SJSA1 (cell line): ENCODE measurements around the gene RTL3. TPM values are rescaled to one million over a fixed set of nuclear protein-coding genes. Genes with fewer than 3 reads are reported as not detected.
A peak's percentile ranks its signal among the peaks of the same experiment; 100 is the strongest.
"Not testable (repeated sequence)": the region's sequence is repeated elsewhere in the genome, so short reads cannot be mapped to it uniquely, and the experiment has no call there.

Experiments used
- DNase-seq, 2 experiments: peaks; one replicate each; pipeline ENCODE4 v3.0.0-alpha.2; 2015 to 2020; ENCODE audit warnings: low spot score in 2 of 2, low read depth in 1 of 2
- H3K27ac ChIP-seq: fragments of 250-450 bp; sonication (Bioruptor Pico); 2 replicates; pipeline ENCODE4 v1.5.1; 2020; ENCODE audit warnings: mild to moderate bottlenecking, moderate library complexity
- H3K27me3 ChIP-seq: fragments of 250-450 bp; sonication (Bioruptor Pico); replicated peaks from 2 replicates; pipeline ENCODE4 v1.5.1; 2020; ENCODE audit warnings: mild to moderate bottlenecking, moderate library complexity
- H3K36me3 ChIP-seq: fragments of 250-450 bp; sonication (Bioruptor Pico); 2 replicates; pipeline ENCODE4 v1.5.1; 2020; ENCODE audit warnings: mild to moderate bottlenecking
- H3K4me1 ChIP-seq: fragments of 250-450 bp; sonication (Bioruptor Pico); replicated peaks from 2 replicates; pipeline ENCODE4 v1.6.1; 2021; ENCODE audit warnings: mild to moderate bottlenecking
- H3K4me3 ChIP-seq: fragments of 250-450 bp; sonication (Bioruptor Pico); 2 replicates; pipeline ENCODE4 v1.5.1; 2020; ENCODE audit warnings: mild to moderate bottlenecking
- H3K9me3 ChIP-seq: fragments of 250-450 bp; sonication (Bioruptor Pico); replicated peaks from 2 replicates; pipeline ENCODE4 v1.5.1; 2020; ENCODE audit warnings: mild to moderate bottlenecking
- total RNA-seq: library from RNA; depleted of rRNA; stranded (reverse); fragments of >200 nt; shearing (Covaris generic); gene quantifications from 2 replicates; pipeline ENCODE4 v1.2.3, GENCODE V29; 2014; rRNA removed

The RTL3 gene
- total RNA-seq, 1 experiment from 2014 or later: 2.7 TPM

- Histone ChIP-seq H3K4me3 (no peak overlapping the region), H3K9me3 (no peaks in the 10 kb centered on the region), H3K36me3 (no peaks in the 10 kb centered on the region), H3K4me1 (peaks cover 52% of the 10 kb centered on the region), H3K27me3 (no peaks in the 10 kb centered on the region), H3K27ac (peak overlapping the region; percentile 92)
- peak in 1 of 2 experiments; percentile 56 for DNase-seq
Observed at GRCh38 chrX:78650906-78651437, 8.2 kb downstream of the RTL3 start.

DNA sequence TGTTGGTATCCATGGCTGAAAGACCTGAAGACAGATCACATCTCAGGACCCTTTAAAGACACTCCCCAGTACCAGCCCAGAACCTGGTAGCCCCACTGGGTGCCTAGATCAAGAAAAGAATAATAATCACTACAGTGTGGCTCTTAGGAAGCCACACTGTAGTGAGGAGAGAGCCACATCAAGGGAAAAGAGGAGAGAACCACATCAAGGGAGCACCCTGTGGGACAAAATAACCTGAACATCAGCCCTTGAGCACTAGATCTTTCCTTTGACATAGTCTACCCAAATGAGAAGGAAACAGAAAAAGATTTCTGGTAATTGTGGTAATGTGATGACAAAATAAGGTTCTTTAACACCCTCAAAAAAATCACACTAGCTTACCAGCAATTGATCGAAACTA is 15.3 kb downstream of the RTL3 start:
- H3K27me3 ChIP-seq: no peaks in the 10 kb centered on the region
- H3K36me3 ChIP-seq: no peaks in the 10 kb centered on the region
- no peaks in the 10 kb centered on the region for H3K9me3 ChIP-seq
- DNase-seq: no peak
- H3K4me1 ChIP-seq: no peaks in the 10 kb centered on the region
- no peak overlapping the region for H3K27ac ChIP-seq
- H3K4me3 ChIP-seq: no peak overlapping the region

- H3K27ac ChIP-seq: no peak overlapping the region
- no peaks in the 10 kb centered on the region for H3K36me3 ChIP-seq
- no peak overlapping the region for H3K4me3 ChIP-seq
- H3K9me3 ChIP-seq: no peaks in the 10 kb centered on the region
- DNase-seq: no peak
- no peaks in the 10 kb centered on the region for H3K4me1 ChIP-seq
- no peaks in the 10 kb centered on the region for H3K27me3 ChIP-seq
Observed at GRCh38 chrX:78643096-78643495, 16.0 kb downstream of the RTL3 start.

GRCh38 chrX:78636096-78636495 is 23.0 kb downstream of the RTL3 start:
- H3K4me1 ChIP-seq, H3K36me3 ChIP-seq, H3K27ac ChIP-seq, DNase-seq, H3K27me3 ChIP-seq, H3K9me3 ChIP-seq, H3K4me3 ChIP-seq: not testable (repeated sequence)

- H3K9me3 ChIP-seq: no peaks in the 10 kb centered on the region
- no peak overlapping the region for H3K4me3 ChIP-seq
- no peaks in the 10 kb centered on the region for H3K4me1 ChIP-seq
- no peak for DNase-seq
- no peaks in the 10 kb centered on the region for H3K27me3 ChIP-seq
- H3K36me3 ChIP-seq: no peaks in the 10 kb centered on the region
- H3K27ac ChIP-seq: no peak overlapping the region
Observed at GRCh38 chrX:78624962-78625909, 33.9 kb downstream of the RTL3 start.

DNA sequence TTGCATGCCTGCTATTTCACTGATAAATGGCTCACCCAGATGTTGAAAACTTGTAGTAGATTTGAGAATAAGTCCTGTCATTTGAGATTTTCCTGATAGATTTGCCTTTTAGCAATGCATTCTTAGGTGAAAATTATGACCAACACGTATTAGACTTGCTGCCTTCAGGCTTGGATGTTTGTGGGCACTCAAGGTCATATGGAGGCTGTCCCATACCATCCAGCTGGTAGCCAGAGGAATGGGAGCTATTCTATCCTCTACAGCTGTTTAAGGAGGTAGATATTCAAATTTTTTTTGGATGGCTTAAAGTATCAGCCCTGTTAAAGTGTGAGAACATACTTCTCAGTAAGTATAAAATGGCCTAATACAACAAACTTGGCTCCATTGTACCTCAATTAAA is 34.7 kb downstream of the RTL3 start:
- Histone ChIP-seq H3K4me3 (no peak overlapping the region), H3K27ac (no peak overlapping the region), H3K4me1 (no peaks in the 10 kb centered on the region), H3K27me3 (no peaks in the 10 kb centered on the region), H3K9me3 (no peaks in the 10 kb centered on the region), H3K36me3 (no peaks in the 10 kb centered on the region)
- DNase-seq: no peak

DNA sequence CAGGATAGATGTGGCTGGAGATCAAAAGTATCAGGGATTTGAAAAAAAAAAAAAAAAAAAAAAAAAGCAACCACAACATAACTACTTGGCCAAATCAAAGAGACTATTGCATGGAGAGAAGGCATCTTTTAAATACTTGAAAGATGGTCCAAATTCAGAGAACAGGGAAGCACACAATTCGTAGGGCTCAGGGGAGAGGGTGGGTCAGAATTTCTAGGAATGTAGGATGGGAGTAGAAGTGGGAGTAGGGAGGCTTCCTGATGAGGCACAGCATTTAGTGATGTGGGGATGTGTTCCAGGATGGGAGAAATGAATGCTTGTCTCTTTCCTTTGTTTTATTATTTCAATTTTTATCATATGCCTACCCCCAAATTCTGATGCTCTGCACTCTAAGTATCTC is 36.3 kb downstream of the RTL3 start:
- Histone ChIP-seq H3K4me1 (no peaks in the 10 kb centered on the region), H3K27ac (no peak overlapping the region), H3K4me3 (no peak overlapping the region), H3K27me3 (no peaks in the 10 kb centered on the region), H3K36me3 (no peaks in the 10 kb centered on the region), H3K9me3 (no peaks in the 10 kb centered on the region)
- no peak for DNase-seq

GRCh38 chrX:78619834-78620233 is 39.3 kb downstream of the RTL3 start:
- H3K4me3 ChIP-seq: no peak overlapping the region
- H3K27ac ChIP-seq: no peak overlapping the region
- H3K9me3 ChIP-seq: no peaks in the 10 kb centered on the region
- H3K27me3 ChIP-seq: no peaks in the 10 kb centered on the region
- H3K4me1 ChIP-seq: no peaks in the 10 kb centered on the region
- no peak for DNase-seq
- H3K36me3 ChIP-seq: no peaks in the 10 kb centered on the region

DNA sequence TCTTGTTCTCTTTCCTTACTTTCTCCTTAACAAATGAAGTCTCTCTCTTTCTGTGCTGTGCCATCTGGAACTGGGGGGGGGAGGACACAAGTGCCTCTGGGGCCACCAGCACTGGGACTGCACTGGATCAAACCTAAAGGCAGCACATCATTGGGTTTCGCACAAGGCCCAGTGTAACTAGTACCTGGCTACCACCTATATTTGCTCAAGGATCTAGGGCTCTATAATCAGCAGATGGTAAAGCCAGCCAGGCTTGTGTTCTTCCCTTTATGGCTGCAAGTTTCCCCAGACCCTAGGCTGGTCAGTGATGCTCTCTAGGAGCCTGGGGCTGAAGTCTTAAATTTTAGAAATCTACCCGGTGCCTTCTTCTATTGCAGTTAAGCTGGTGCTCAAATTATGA is 40.1 kb downstream of the RTL3 start:
- no peaks in the 10 kb centered on the region for H3K4me1 ChIP-seq
- no peak for DNase-seq
- H3K27me3 ChIP-seq: no peaks in the 10 kb centered on the region
- no peaks in the 10 kb centered on the region for H3K9me3 ChIP-seq
- H3K4me3 ChIP-seq: no peak overlapping the region
- no peaks in the 10 kb centered on the region for H3K36me3 ChIP-seq
- H3K27ac ChIP-seq: no peak overlapping the region

DNA sequence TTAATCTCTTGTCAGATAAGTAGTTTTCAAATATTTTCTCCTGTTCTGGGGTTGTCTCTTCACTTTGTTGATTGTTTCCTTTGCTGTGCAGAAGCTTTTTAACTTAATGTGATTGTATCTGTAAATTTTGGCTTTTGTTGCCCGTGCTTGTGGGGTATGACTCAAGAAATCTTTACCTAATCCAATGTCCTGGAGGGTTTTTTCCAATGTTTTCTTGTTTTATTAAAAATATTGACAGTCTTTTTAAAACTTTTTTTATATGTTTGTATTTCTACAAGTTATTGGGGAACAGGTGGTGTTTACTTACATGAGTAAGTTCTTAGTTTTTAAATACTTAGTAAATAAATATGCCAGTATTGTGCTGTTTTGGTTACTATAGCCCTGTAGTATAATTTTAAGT is 44.9 kb downstream of the RTL3 start:
- H3K27ac ChIP-seq: no peak overlapping the region
- no peak for DNase-seq
- H3K27me3 ChIP-seq: no peaks in the 10 kb centered on the region
- H3K4me1 ChIP-seq: no peaks in the 10 kb centered on the region
- no peaks in the 10 kb centered on the region for H3K36me3 ChIP-seq
- H3K4me3 ChIP-seq: no peak overlapping the region
- H3K9me3 ChIP-seq: no peaks in the 10 kb centered on the region

Other genes starting within 250 kb of the RTL3 start
- 0.61 and 2.4 TPM in 2 replicates for gene LPAR4, start 88.4 kb upstream of the RTL3 start, total RNA-seq